ENCODE results near the gene CCDC187. TPM values are rescaled to one million over a fixed set of nuclear protein-coding genes. Genes with fewer than 3 reads are reported as not detected.
A peak's percentile ranks its signal among the peaks of the same experiment; 100 is the strongest.

The CCDC187 gene
- total RNA-seq, 6 experiments from 2014 or later, result 0.09 to 0.80 (median 0.62) TPM; not detected in 3

DNA sequence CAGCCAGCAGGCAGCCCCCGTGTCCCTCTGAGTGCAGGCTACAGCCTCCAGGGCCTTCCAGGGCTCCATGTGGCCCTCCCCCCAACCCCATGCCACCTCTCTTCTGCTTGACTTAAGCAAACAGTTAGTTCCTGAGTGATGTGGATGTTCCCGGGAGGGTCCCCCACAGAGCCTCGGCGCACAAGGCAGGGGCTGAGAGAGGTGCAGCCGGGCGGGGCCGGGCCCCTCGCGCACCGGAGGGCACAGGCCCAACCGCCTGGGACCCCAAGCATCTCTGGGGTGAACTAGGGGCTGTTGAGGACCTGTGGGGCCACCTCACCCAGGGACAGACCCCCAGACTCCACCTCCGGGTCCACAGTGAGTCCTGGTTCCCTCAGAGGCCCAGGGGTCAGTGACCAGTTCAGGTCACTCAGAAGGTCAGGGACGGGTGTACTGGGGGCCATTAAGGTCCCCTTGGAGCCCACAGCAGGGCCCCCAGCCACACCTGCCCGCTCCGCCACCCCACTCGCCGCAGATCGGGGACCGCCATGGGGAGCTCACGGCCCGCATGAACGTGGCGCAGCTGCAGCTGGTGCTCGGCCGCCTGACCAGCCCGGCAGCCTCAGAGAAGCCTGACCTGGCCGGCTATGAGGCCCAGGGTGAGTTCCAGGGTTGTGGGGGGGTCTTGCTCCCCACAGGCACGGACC, 36.6 kb upstream of the CCDC187 start:
- WGBS (ENCODE audit: insufficient coverage, low coverage, low lambda C conversion rate, missing lambda C conversion rate), result 100% methylated on average over 1 of the region's 28 CpGs
- intact Hi-C loops (cut with DNase I), result loop anchor here in 1 of 2 donors (10.0 kb wide), 1 partner anchor 304 kb away; no protein-coding TSS in a partner anchor
- Histone ChIP-seq H3K4me3 (no peak overlapping the region), H3K36me3 (no peaks in the 10 kb centered on the region), H3K27me3 (no peaks in the 10 kb centered on the region), H3K27ac (no peak overlapping the region), H3K9me3 (no peaks in the 10 kb centered on the region), H3K4me1 (no peaks in the 10 kb centered on the region)
- ATAC-seq (no peak), DNase-seq (no peak)
- no peak for TF ChIP-seq POLR2A (IDR thresholded peaks at IDR 0.05)
- TF ChIP-seq, protein P1, sequence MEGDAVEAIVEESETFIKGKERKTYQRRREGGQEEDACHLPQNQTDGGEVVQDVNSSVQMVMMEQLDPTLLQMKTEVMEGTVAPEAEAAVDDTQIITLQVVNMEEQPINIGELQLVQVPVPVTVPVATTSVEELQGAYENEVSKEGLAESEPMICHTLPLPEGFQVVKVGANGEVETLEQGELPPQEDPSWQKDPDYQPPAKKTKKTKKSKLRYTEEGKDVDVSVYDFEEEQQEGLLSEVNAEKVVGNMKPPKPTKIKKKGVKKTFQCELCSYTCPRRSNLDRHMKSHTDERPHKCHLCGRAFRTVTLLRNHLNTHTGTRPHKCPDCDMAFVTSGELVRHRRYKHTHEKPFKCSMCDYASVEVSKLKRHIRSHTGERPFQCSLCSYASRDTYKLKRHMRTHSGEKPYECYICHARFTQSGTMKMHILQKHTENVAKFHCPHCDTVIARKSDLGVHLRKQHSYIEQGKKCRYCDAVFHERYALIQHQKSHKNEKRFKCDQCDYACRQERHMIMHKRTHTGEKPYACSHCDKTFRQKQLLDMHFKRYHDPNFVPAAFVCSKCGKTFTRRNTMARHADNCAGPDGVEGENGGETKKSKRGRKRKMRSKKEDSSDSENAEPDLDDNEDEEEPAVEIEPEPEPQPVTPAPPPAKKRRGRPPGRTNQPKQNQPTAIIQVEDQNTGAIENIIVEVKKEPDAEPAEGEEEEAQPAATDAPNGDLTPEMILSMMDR (IDR thresholded peaks at IDR 0.05), result no peak

GRCh38 chr9:136339958-136340310, 36.0 kb upstream of the CCDC187 start:
- Histone ChIP-seq H3K4me3 (no peak overlapping the region), H3K36me3 (no peaks in the 10 kb centered on the region), H3K4me1 (no peaks in the 10 kb centered on the region), H3K27me3 (no peaks in the 10 kb centered on the region), H3K27ac (no peak overlapping the region), H3K9me3 (no peaks in the 10 kb centered on the region)
- ATAC-seq, result no peak
- 80% methylated on average over 1 of the region's 12 CpGs for WGBS (ENCODE audit: insufficient coverage, low coverage, low lambda C conversion rate, missing lambda C conversion rate)
- intact Hi-C loops (cut with DNase I), result loop anchor here in 1 of 2 donors (10.0 kb wide), 1 partner anchor 305 kb away; no protein-coding TSS in a partner anchor
- no peak for DNase-seq
- no peak for TF ChIP-seq POLR2A (IDR thresholded peaks at IDR 0.05)
- TF ChIP-seq, protein P1 (IDR thresholded peaks at IDR 0.05), result no peak

GRCh38 chr9:136339173-136339957, 35.5 kb upstream of the CCDC187 start:
- TF ChIP-seq POLR2A (IDR thresholded peaks at IDR 0.05), result no peak
- TF ChIP-seq, protein P1 (IDR thresholded peaks at IDR 0.05), result peak; percentile 92 to 98 (median 94)
- no peak overlapping the region for H3K27ac ChIP-seq
- H3K9me3 ChIP-seq, result no peaks in the 10 kb centered on the region
- no peaks in the 10 kb centered on the region for H3K4me1 ChIP-seq
- WGBS (ENCODE audit: insufficient coverage, low coverage, low lambda C conversion rate, missing lambda C conversion rate), result 20% methylated on average over 13 of the region's 32 CpGs
- no peak overlapping the region for H3K4me3 ChIP-seq
- intact Hi-C loops (cut with DNase I), result no loop called here
- ATAC-seq, result peak; percentile 78 to 91 (median 84)
- no peaks in the 10 kb centered on the region for H3K27me3 ChIP-seq
- no peaks in the 10 kb centered on the region for H3K36me3 ChIP-seq
- peak; percentile 83 to 85 (median 85) for DNase-seq

DNA sequence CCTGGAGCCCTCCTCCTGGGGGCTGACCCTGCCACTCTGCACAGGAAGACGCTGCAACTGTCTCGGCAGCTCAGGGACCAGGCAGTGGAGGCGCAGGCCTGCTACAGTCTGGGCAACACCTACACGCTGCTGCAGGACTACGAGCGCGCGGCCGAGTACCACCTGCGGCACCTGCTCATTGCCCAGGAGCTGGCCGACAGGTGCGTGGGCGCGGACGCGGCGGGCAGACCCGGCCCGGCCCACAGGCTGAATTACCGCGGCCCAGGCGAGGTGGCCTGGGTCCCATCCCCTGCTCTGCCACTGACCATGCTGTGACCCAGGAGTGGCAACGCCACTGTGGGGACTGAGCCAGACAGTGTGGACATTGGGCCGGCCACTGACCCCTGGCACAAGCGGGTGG, 34.6 kb upstream of the CCDC187 start:
- no peaks in the 10 kb centered on the region for H3K27me3 ChIP-seq
- ATAC-seq, result no peak
- H3K9me3 ChIP-seq, result no peaks in the 10 kb centered on the region
- intact Hi-C loops (cut with DNase I), result no loop called here
- H3K36me3 ChIP-seq, result no peaks in the 10 kb centered on the region
- TF ChIP-seq, protein P1 (IDR thresholded peaks at IDR 0.05), result no peak
- no peak for TF ChIP-seq POLR2A (IDR thresholded peaks at IDR 0.05)
- no peaks in the 10 kb centered on the region for H3K4me1 ChIP-seq
- no peak overlapping the region for H3K27ac ChIP-seq
- no peak for DNase-seq
- 40% methylated on average over 1 of the region's 25 CpGs for WGBS (ENCODE audit: insufficient coverage, low coverage, low lambda C conversion rate, missing lambda C conversion rate)
- no peak overlapping the region for H3K4me3 ChIP-seq

Measured in right lobe of liver (tissue), 6 donors.